Activated CD4-positive, alpha-beta T cell treated with anti-CD3 and anti-CD28 coated beads, Interleukin-2, amount 50 U/mL, for 48 hours (primary cell): ENCODE measurements around the gene C12orf75.
"Not testable (repeated sequence)": the region's sequence is repeated elsewhere in the genome, so short reads cannot be mapped to it uniquely, and the experiment has no call there.

Experiments used
- DNase-seq, 2 experiments: peaks; one replicate each; pipeline ENCODE4 v3.0.0-alpha.2; 2020

Gene C12orf75

GRCh38 chr12:105382771-105383622, 52.5 kb downstream of the C12orf75 start:
- DNase-seq = no peak

- DNase-seq = no peak
These were observed 53.7 kb downstream of the C12orf75 start for GRCh38 chr12:105384220-105384619.

- DNase-seq = no peak
These were observed 54.5 kb downstream of the C12orf75 start for GRCh38 chr12:105384916-105385535.

- no peak for DNase-seq
These were observed 55.9 kb downstream of the C12orf75 start for GRCh38 chr12:105386431-105386830.

- DNase-seq = no peak
These were observed 60.7 kb downstream of the C12orf75 start for GRCh38 chr12:105391231-105391630.

GRCh38 chr12:105393587-105393986, 63.1 kb downstream of the C12orf75 start:
- no peak for DNase-seq

- no peak for DNase-seq
These were observed 65.5 kb downstream of the C12orf75 start for GRCh38 chr12:105396024-105396423.

- DNase-seq = no peak
These were observed 66.5 kb downstream of the C12orf75 start for GRCh38 chr12:105396983-105397382.

- no peak for DNase-seq
These were observed 68.4 kb downstream of the C12orf75 start for GRCh38 chr12:105398930-105399329.

- DNase-seq = no peak
These were observed 69.1 kb downstream of the C12orf75 start for GRCh38 chr12:105399428-105400081.

- DNase-seq = no peak
These were observed 69.7 kb downstream of the C12orf75 start for GRCh38 chr12:105400227-105400626.

GRCh38 chr12:105401198-105401597, 70.7 kb downstream of the C12orf75 start:
- DNase-seq = no peak

GRCh38 chr12:105402366-105402765, 71.9 kb downstream of the C12orf75 start:
- DNase-seq = no peak

- no peak for DNase-seq
These were observed 72.6 kb downstream of the C12orf75 start for GRCh38 chr12:105403095-105403494.

- DNase-seq = not testable (repeated sequence)
These were observed 73.6 kb downstream of the C12orf75 start for GRCh38 chr12:105404134-105404533.

- DNase-seq = no peak
These were observed 76.0 kb downstream of the C12orf75 start for GRCh38 chr12:105406497-105406896.

GRCh38 chr12:105409279-105409678, 78.8 kb downstream of the C12orf75 start:
- DNase-seq = no peak

GRCh38 chr12:105409801-105410471, 79.4 kb downstream of the C12orf75 start:
- no peak for DNase-seq

- DNase-seq = no peak
These were observed 83.5 kb downstream of the C12orf75 start for GRCh38 chr12:105413911-105414487.

- no peak for DNase-seq
These were observed 87.2 kb downstream of the C12orf75 start for GRCh38 chr12:105417732-105418131.

GRCh38 chr12:105418229-105418628, 87.7 kb downstream of the C12orf75 start:
- no peak for DNase-seq

- no peak for DNase-seq
These were observed 88.4 kb downstream of the C12orf75 start for GRCh38 chr12:105418821-105419291.

GRCh38 chr12:105419606-105420005, 89.1 kb downstream of the C12orf75 start:
- DNase-seq = no peak
